DOHH2 (cell line): ENCODE measurements around the gene KIAA1671.

Experiments
- H3F3A ChIP-seq: fragments of 200-600 bp; sonication (generic), shearing (Covaris generic); 2 replicates; pipeline ENCODE4 v1.6.0; 2016; ENCODE audit warnings: antibody characterized with exemption, mild to moderate bottlenecking; ENCODE audit not compliant: control insufficient read depth, insufficient read depth
- H3K27ac ChIP-seq: fragments of 200-600 bp; sonication (generic); 2 replicates; pipeline ENCODE4 v1.5.1; 2014; ENCODE audit warnings: low read depth, mild to moderate bottlenecking, low read length, moderate library complexity
- H3K27me3 ChIP-seq: fragments of 200-600 bp; sonication (generic); 2 replicates; pipeline ENCODE4 v1.6.1; 2014; ENCODE audit warnings: mild to moderate bottlenecking, low read length, mixed read lengths; ENCODE audit not compliant: control insufficient read depth
- H3K36me3 ChIP-seq: fragments of 200-600 bp; sonication (generic); 2 replicates; pipeline ENCODE4 v1.6.1; 2014; ENCODE audit warnings: mild to moderate bottlenecking, low read length, moderate library complexity, mixed read lengths; ENCODE audit not compliant: control insufficient read depth
- H3K4me1 ChIP-seq: fragments of 200-600 bp; sonication (generic); 2 replicates; pipeline ENCODE4 v1.6.1; 2014; ENCODE audit warnings: mild to moderate bottlenecking, low read length, mixed read lengths; ENCODE audit not compliant: control insufficient read depth
- H3K4me2 ChIP-seq: fragments of 200-600 bp; sonication (generic); 2 replicates; pipeline ENCODE4 v1.6.0; 2014; ENCODE audit warnings: mild to moderate bottlenecking, low read length, moderate library complexity
- H3K4me3 ChIP-seq: fragments of 200-600 bp; sonication (generic); 2 replicates; pipeline ENCODE4 v1.5.1; 2014; ENCODE audit warnings: mild to moderate bottlenecking, low read length, mixed read lengths
- H3K79me2 ChIP-seq: fragments of 200-600 bp; sonication (generic); 2 replicates; pipeline ENCODE4 v1.6.1; 2014; ENCODE audit warnings: mild to moderate bottlenecking, low read length, mixed read lengths; ENCODE audit not compliant: control insufficient read depth
- H3K9me2 ChIP-seq: fragments of 200-600 bp; sonication (generic); replicated peaks from 2 replicates; pipeline ENCODE4 v1.6.1; 2014; ENCODE audit warnings: mild to moderate bottlenecking, low read length, mixed read lengths; ENCODE audit not compliant: control insufficient read depth
- H3K9me3 ChIP-seq: fragments of 200-600 bp; sonication (generic); 2 replicates; pipeline ENCODE4 v1.6.1; 2014; ENCODE audit warnings: antibody characterized with exemption, low read length, mixed read lengths; ENCODE audit not compliant: control insufficient read depth, insufficient read depth
- H4K20me1 ChIP-seq: fragments of 200-600 bp; sonication (generic); 2 replicates; pipeline ENCODE4 v1.6.0; 2014; ENCODE audit warnings: low read depth, mild to moderate bottlenecking, antibody characterized with exemption, low read length, moderate library complexity; ENCODE audit not compliant: control insufficient read depth, insufficient read depth
- EZH2phosphoT487 ChIP-seq: fragments of 200-600 bp; sonication (generic); IDR thresholded peaks from 2 replicates; pipeline ENCODE4 v1.6.1; 2017; ENCODE audit warnings: borderline replicate concordance, mild to moderate bottlenecking, antibody characterized with exemption, low read length, moderate library complexity, mixed read lengths
- TF ChIP-seq, protein P1 (sequence below): fragments of 200-600 bp; sonication (generic); IDR thresholded peaks from one replicate; pipeline ENCODE4 v1.5.1; 2014; ENCODE audit warnings: antibody characterized with exemption, mild to moderate bottlenecking, low read depth, low read length; ENCODE audit not compliant: poor library complexity, severe bottlenecking

The KIAA1671 gene

GRCh38 chr22:25205847-25206246 is 253.3 kb downstream of the KIAA1671 start:
- TF ChIP-seq, protein P1, sequence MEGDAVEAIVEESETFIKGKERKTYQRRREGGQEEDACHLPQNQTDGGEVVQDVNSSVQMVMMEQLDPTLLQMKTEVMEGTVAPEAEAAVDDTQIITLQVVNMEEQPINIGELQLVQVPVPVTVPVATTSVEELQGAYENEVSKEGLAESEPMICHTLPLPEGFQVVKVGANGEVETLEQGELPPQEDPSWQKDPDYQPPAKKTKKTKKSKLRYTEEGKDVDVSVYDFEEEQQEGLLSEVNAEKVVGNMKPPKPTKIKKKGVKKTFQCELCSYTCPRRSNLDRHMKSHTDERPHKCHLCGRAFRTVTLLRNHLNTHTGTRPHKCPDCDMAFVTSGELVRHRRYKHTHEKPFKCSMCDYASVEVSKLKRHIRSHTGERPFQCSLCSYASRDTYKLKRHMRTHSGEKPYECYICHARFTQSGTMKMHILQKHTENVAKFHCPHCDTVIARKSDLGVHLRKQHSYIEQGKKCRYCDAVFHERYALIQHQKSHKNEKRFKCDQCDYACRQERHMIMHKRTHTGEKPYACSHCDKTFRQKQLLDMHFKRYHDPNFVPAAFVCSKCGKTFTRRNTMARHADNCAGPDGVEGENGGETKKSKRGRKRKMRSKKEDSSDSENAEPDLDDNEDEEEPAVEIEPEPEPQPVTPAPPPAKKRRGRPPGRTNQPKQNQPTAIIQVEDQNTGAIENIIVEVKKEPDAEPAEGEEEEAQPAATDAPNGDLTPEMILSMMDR: no peak
- TF ChIP-seq EZH2phosphoT487: no peak
- Histone ChIP-seq H3K9me2 (no peaks in the 10 kb centered on the region), H3F3A (no peaks in the 10 kb centered on the region), H3K4me2 (no peak overlapping the region), H3K9me3 (no peaks in the 10 kb centered on the region), H3K36me3 (no peaks in the 10 kb centered on the region), H4K20me1 (no peaks in the 10 kb centered on the region), H3K79me2 (no peaks in the 10 kb centered on the region), H3K27ac (no peak overlapping the region), H3K27me3 (no peaks in the 10 kb centered on the region), H3K4me3 (no peak overlapping the region), H3K4me1 (no peaks in the 10 kb centered on the region)

GRCh38 chr22:25206998-25207397 is 254.5 kb downstream of the KIAA1671 start:
- Histone ChIP-seq H3K4me1 (no peaks in the 10 kb centered on the region), H3K27me3 (no peaks in the 10 kb centered on the region), H3K27ac (no peak overlapping the region), H3K9me2 (no peaks in the 10 kb centered on the region), H3K4me3 (no peak overlapping the region), H3F3A (no peaks in the 10 kb centered on the region), H3K9me3 (no peaks in the 10 kb centered on the region), H3K4me2 (no peak overlapping the region), H3K36me3 (no peaks in the 10 kb centered on the region), H4K20me1 (no peaks in the 10 kb centered on the region), H3K79me2 (no peaks in the 10 kb centered on the region)
- no peak for TF ChIP-seq EZH2phosphoT487
- TF ChIP-seq, protein P1: no peak

GRCh38 chr22:25207553-25208157 is 255.1 kb downstream of the KIAA1671 start:
- no peak overlapping the region for H3K27ac ChIP-seq
- TF ChIP-seq, protein P1: no peak
- TF ChIP-seq EZH2phosphoT487: no peak
- no peaks in the 10 kb centered on the region for H3K27me3 ChIP-seq
- H3K4me1 ChIP-seq: no peaks in the 10 kb centered on the region
- no peak overlapping the region for H3K4me2 ChIP-seq
- no peaks in the 10 kb centered on the region for H3K9me2 ChIP-seq
- H4K20me1 ChIP-seq: no peaks in the 10 kb centered on the region
- H3K9me3 ChIP-seq: no peaks in the 10 kb centered on the region
- H3K36me3 ChIP-seq: no peaks in the 10 kb centered on the region
- no peak overlapping the region for H3K4me3 ChIP-seq
- no peaks in the 10 kb centered on the region for H3K79me2 ChIP-seq
- H3F3A ChIP-seq: no peaks in the 10 kb centered on the region
